Loucy (cell line): Measurements from ENCODE around the gene LIMA1.

Source experiments
- CTCF ChIP-seq: fragments of 200-600 bp; sonication (generic); conservative IDR thresholded peaks from 2 replicates; pipeline ENCODE4 v1.5.1; 2014; ENCODE audit warnings: mild to moderate bottlenecking, antibody characterized with exemption, low read length
- EZH2phosphoT487 ChIP-seq: fragments of 200-600 bp; IDR thresholded peaks from 2 replicates; pipeline ENCODE4 v1.6.1; 2018; ENCODE audit warnings: antibody characterized with exemption, mild to moderate bottlenecking, moderate library complexity, borderline replicate concordance

- TF ChIP-seq CTCF: no peak
- TF ChIP-seq EZH2phosphoT487: no peak
Measured at GRCh38 chr12:50192908-50193307, 90.4 kb downstream of the LIMA1 start.
